Measurements from ENCODE around the gene PEA15.

DNA sequence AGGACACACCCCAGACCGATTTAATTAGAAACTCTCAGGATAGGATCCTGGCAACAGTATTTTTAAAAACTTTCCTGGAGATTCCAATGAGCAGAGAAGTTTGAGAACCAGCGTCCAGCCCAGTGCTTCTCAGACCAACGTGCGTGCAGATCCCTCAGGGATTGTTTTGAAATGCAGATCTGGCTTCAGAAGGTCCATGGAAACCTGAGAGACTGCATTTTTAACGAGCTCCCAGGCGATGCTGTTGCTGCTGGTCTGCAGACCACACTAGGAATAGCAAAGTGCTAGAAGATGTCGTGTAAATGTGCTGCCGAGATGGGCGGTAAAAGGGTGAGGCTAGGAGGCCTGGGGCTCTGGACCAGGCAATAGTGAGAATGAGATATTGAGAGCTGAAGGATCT lies 33.2 kb upstream of the PEA15 start:
- no peak for TF ChIP-seq POLR2A (IDR thresholded peaks at IDR 0.05; ENCODE audit: extremely low read depth, insufficient read length)
- TF ChIP-seq, protein P1, sequence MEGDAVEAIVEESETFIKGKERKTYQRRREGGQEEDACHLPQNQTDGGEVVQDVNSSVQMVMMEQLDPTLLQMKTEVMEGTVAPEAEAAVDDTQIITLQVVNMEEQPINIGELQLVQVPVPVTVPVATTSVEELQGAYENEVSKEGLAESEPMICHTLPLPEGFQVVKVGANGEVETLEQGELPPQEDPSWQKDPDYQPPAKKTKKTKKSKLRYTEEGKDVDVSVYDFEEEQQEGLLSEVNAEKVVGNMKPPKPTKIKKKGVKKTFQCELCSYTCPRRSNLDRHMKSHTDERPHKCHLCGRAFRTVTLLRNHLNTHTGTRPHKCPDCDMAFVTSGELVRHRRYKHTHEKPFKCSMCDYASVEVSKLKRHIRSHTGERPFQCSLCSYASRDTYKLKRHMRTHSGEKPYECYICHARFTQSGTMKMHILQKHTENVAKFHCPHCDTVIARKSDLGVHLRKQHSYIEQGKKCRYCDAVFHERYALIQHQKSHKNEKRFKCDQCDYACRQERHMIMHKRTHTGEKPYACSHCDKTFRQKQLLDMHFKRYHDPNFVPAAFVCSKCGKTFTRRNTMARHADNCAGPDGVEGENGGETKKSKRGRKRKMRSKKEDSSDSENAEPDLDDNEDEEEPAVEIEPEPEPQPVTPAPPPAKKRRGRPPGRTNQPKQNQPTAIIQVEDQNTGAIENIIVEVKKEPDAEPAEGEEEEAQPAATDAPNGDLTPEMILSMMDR (IDR thresholded peaks at IDR 0.05; ENCODE audit: low read depth, low read length), result no peak
- TF ChIP-seq, protein P2, sequence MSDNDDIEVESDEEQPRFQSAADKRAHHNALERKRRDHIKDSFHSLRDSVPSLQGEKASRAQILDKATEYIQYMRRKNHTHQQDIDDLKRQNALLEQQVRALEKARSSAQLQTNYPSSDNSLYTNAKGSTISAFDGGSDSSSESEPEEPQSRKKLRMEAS (IDR thresholded peaks at IDR 0.05; ENCODE audit: low read depth, low read length), result no peak
